ENCODE results near the gene SBF2. TPM values are rescaled to one million over a fixed set of nuclear protein-coding genes. Genes with fewer than 3 reads are reported as not detected.

The SBF2 gene
- polyA plus RNA-seq, 3 donors, result 47.2 to 63.1 (median 53.7) TPM

GRCh38 chr11:9780929-9781328, 513.1 kb downstream of the SBF2 start:
- DNase-seq, result no peak

GRCh38 chr11:9777525-9777924, 516.5 kb downstream of the SBF2 start:
- DNase-seq, result no peak

- DNase-seq, result no peak
Observed at GRCh38 chr11:9777066-9777465, 517.0 kb downstream of the SBF2 start.

- no peak for DNase-seq
Observed at GRCh38 chr11:9776203-9776602, 517.8 kb downstream of the SBF2 start.

- DNase-seq, result no peak
Observed at GRCh38 chr11:9775398-9775779, 518.6 kb downstream of the SBF2 start.

- DNase-seq, result no peak
Observed at GRCh38 chr11:9774591-9775397, 519.2 kb downstream of the SBF2 start.

- DNase-seq, result no peak
Observed at GRCh38 chr11:9774109-9774508, 519.9 kb downstream of the SBF2 start.

GRCh38 chr11:9773524-9773923, 520.5 kb downstream of the SBF2 start:
- no peak for DNase-seq

- no peak for DNase-seq
Observed at GRCh38 chr11:9772218-9772617, 521.8 kb downstream of the SBF2 start.

- DNase-seq, result no peak
Observed at GRCh38 chr11:9771071-9771511, 522.9 kb downstream of the SBF2 start.

- DNase-seq, result no peak
Observed at GRCh38 chr11:9769621-9770020, 524.4 kb downstream of the SBF2 start.

- peak; percentile 84 for DNase-seq
Observed at GRCh38 chr11:9765320-9766101, 528.5 kb downstream of the SBF2 start.

GRCh38 chr11:9763301-9763700, 530.7 kb downstream of the SBF2 start:
- no peak for DNase-seq

GRCh38 chr11:9762531-9762930, 531.5 kb downstream of the SBF2 start:
- DNase-seq, result no peak

- DNase-seq, result no peak
Observed at GRCh38 chr11:9761441-9761945, 532.5 kb downstream of the SBF2 start.

GRCh38 chr11:9760193-9760575, 533.8 kb downstream of the SBF2 start:
- peak; percentile 52 for DNase-seq

- DNase-seq, result peak; percentile 80
Observed at GRCh38 chr11:9759519-9760192, 534.4 kb downstream of the SBF2 start.

GRCh38 chr11:9758637-9759518, 535.1 kb downstream of the SBF2 start:
- DNase-seq, result peak; percentile 75

- peak; percentile 70 for DNase-seq
Observed at GRCh38 chr11:9757809-9758636, 536.0 kb downstream of the SBF2 start.

- DNase-seq, result no peak
Observed at GRCh38 chr11:9756878-9757277, 537.1 kb downstream of the SBF2 start.
